ENCODE results near the gene SLFN12L.
"Not testable (repeated sequence)": the region's sequence is repeated elsewhere in the genome, so short reads cannot be mapped to it uniquely, and the experiment has no call there.

Gene SLFN12L

DNA sequence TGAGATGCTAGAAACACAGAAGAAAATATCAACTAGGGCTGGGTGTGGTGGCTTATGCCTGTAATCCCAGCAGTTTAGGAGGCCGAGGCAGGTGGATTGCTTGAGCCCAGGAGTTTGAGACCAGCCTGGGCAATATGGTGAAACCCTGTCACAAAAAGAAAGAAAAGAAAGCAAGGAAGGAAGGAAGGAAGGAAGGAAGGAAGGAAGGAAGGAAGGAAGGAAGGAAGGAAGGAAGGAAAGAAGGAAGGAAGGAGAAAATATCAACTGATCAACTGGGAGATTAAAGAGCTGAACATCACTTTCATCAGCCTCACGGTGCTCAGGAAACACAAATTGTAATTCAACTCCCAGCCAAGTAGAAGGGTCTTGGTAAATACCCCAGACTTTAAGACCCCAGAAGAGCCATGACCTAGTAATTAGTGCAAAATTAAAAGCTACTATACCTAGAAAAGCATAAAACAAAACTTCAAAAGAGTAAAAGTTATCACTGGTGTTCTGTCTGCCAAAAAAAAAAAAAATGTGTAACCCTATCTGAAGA lies 61.1 kb downstream of the SLFN12L start:
- no peak overlapping the region for H3K4me3 ChIP-seq (ENCODE audit: low read depth, low read length)
- TF ChIP-seq, protein P1, sequence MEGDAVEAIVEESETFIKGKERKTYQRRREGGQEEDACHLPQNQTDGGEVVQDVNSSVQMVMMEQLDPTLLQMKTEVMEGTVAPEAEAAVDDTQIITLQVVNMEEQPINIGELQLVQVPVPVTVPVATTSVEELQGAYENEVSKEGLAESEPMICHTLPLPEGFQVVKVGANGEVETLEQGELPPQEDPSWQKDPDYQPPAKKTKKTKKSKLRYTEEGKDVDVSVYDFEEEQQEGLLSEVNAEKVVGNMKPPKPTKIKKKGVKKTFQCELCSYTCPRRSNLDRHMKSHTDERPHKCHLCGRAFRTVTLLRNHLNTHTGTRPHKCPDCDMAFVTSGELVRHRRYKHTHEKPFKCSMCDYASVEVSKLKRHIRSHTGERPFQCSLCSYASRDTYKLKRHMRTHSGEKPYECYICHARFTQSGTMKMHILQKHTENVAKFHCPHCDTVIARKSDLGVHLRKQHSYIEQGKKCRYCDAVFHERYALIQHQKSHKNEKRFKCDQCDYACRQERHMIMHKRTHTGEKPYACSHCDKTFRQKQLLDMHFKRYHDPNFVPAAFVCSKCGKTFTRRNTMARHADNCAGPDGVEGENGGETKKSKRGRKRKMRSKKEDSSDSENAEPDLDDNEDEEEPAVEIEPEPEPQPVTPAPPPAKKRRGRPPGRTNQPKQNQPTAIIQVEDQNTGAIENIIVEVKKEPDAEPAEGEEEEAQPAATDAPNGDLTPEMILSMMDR (IDR thresholded peaks at IDR 0.05; ENCODE audit: low read depth, low read length), result no peak

DNA sequence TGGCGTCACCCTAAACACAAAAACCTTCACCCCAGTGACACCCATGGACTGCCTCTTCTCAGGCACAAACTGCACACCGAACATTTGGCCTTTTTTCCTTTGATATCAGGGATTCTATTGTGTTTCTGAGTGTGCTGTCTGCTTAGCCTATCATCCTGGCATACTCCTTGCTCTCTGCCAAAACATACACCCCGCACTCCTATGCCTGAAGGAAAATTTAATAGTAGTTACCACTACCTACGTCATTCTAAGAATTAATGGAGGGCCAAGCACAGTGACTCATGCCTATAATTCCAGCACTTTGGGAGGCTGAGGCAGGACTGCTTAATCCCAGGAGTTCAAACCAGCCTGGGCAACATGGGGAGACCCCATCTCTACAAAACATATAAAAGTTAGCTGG lies 69.0 kb downstream of the SLFN12L start:
- TF ChIP-seq, protein P1 (IDR thresholded peaks at IDR 0.05; ENCODE audit: low read depth, low read length), result no peak
- H3K4me3 ChIP-seq (ENCODE audit: low read depth, low read length), result no peak overlapping the region

DNA sequence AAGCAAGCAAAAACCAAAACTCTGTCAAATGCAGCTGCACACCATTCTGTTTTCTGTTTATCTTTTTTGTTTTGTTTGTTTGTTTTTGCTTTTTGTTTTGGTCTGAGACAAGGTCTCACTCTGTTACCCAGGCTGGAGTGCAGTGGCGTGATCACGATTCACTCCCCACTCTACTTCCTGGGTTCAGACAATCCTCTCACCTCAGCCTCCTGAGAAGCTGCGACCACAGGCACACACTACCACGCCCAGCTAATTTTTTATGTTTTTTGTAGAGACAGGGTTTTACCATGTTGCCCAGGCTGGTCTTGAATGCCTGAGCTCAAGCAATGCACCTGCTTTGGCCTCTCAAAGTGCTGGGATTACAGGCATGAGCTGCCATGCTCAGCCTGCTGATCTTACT lies 69.7 kb downstream of the SLFN12L start:
- TF ChIP-seq, protein P1 (IDR thresholded peaks at IDR 0.05; ENCODE audit: low read depth, low read length), result no peak
- H3K4me3 ChIP-seq (ENCODE audit: low read depth, low read length), result no peak overlapping the region

DNA sequence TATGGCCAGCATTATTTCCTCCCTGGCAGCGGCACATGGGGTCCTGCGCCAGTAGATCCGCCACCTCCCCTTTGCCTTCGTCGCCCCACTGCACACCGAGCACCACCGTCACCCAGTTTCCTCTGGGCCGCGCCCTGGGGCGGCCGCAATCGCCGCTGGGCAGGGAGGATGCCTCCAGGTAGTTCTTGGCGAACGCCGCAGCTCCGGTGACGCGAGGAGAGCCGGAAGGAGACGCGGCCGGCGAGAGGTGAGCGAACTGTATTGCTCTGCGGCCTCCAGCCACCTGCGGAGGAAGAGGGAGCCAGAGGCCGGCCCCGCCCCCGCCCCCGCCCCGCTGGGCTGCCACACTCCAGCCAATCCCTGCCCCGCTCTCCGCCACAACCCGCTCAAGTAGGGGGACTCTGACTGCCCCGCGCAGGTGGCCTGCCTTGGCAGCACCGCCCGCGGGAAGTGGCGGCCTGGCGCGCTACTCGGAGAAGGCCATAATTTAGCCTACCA lies 77.1 kb downstream of the SLFN12L start:
- H3K4me3 ChIP-seq (ENCODE audit: low read depth, low read length), result no peak overlapping the region
- TF ChIP-seq, protein P1 (IDR thresholded peaks at IDR 0.05; ENCODE audit: low read depth, low read length), result no peak

DNA sequence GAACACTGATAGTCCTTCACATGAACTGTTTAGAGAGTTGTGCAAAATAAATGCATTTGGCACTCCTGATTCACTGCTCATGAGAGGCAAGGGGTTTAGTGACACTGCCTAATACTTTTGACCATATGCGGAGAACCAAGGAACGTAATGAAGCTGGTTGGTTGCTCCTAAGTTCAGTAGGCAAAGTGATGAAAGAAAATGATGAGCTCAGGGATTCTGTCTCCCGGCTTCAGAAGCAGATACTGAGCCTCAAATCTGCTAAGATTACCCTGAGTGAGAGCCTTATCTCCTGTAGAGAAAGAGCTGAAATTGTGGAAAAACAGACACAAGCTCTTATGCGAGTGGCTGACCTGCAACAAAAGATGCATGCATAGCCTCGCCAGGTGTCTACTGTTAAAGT lies 83.4 kb downstream of the SLFN12L start:
- not testable (repeated sequence) for H3K4me3 ChIP-seq (ENCODE audit: low read depth, low read length)

DNA sequence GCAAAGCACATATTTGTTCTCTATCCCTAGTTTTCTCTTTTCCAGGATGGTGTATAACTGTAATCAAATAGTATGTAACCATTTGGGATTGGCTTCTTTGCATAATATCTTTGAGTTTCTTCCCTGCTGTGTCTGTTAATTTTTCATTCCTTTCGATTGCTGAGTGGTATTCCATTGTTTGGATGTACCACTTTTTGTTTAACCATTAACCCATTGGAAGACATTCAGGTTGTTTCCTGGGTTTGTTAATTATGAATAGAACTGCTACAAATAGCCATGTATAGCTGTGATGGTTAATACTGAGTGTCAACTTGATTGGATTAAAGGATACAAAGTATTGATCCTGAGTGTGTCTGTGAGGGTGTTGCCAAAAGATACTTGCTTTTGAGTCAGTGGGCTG lies 84.3 kb downstream of the SLFN12L start:
- H3K4me3 ChIP-seq (ENCODE audit: low read depth, low read length), result no peak overlapping the region
- TF ChIP-seq, protein P1 (IDR thresholded peaks at IDR 0.05; ENCODE audit: low read depth, low read length), result no peak

DNA sequence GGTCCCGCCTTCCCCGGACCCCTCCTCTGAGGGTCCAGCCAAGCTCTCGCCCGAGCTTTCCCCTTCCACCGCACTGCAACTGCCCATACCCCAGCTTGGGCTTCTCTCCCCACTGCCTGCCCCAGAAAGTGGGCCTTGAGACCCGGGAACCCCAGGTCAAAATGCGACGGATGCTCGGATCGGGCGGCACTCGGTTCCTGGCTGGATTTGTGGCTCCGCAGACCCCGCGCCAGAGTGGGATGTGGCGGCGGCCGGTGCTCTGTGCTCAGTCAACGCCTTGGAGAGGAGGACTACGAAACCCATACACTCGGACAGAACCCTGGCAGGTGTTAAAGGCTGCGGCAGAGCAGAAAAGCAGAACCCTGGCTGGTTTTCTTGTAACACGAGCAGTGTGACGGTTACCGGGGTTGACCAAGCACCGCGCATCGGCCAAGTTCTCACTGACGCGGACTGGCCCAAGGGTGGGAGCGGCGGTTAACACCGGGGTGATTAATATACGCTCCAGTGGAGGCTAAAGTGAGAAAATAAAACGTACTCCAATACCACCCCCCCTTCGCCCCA lies 88.0 kb downstream of the SLFN12L start:
- H3K4me3 ChIP-seq (ENCODE audit: low read depth, low read length), result no peak overlapping the region
- TF ChIP-seq, protein P1 (IDR thresholded peaks at IDR 0.05; ENCODE audit: low read depth, low read length), result no peak

DNA sequence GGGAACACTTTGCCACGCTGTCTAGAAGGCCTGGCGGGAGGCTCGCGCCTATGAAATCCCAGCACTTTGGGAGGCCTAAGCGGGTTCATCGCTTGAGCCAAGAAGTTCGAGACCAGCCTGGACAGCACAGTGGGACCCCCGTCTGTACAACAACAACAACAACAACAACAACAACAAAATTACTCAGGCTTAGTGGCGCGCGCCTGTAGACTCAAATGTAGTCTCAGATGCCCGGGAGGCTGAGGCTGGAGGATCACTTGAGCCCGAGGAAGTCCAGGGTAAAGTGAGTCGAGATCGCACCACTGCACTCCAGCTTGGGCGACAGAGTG lies 88.6 kb downstream of the SLFN12L start:
- TF ChIP-seq, protein P1 (IDR thresholded peaks at IDR 0.05; ENCODE audit: low read depth, low read length), result no peak
- H3K4me3 ChIP-seq (ENCODE audit: low read depth, low read length), result no peak overlapping the region
